Activated naive CD4-positive, alpha-beta T cell treated with anti-CD3 and anti-CD28 coated beads, Interleukin-2, amount 50 U/mL, for 16 hours (primary cell): ENCODE measurements around the gene RAB11A.
A peak's percentile ranks its signal among the peaks of the same experiment; 100 is the strongest.

Experiments used
- DNase-seq: peaks from one replicate; pipeline ENCODE4 v3.0.0-alpha.2; 2020

Gene RAB11A

DNA sequence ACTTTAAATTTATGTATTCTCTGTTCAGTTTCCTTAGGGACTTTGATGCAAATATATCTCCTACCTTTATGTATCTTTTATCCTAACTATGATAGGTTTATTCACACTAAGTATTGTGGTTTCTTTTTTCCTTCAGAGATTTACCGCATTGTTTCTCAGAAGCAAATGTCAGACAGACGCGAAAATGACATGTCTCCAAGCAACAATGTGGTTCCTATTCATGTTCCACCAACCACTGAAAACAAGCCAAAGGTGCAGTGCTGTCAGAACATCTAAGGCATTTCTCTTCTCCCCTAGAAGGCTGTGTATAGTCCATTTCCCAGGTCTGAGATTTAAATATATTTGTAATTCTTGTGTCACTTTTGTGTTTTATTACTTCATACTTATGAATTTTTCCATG is 18.3 kb downstream of the RAB11A start:
- DNase-seq = no peak

GRCh38 chr15:65888981-65889380 is 19.7 kb downstream of the RAB11A start:
- peak; percentile 20 for DNase-seq

GRCh38 chr15:65893060-65893459 is 23.8 kb downstream of the RAB11A start:
- no peak for DNase-seq

- no peak for DNase-seq
Measured at GRCh38 chr15:65896236-65896635, 26.9 kb downstream of the RAB11A start.

DNA sequence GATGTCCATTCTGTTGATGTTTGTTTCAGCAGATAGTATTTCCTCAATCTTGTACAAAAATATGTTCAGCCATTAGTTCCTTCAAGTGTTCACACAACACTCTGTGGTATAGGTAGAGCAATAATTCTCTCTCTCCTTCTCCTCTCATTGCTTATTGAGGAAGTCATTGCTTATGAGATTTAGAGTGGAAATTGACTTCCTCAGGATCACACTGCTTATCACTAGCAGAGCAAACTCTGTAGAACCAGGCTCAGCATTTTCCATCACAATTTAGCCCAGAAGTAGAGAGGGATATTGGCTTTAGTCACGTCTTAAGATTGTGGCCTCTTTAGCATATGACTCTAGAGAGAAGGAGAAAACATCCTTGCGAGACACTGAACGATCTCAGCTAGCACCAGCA is 31.2 kb downstream of the RAB11A start:
- DNase-seq = no peak

DNA sequence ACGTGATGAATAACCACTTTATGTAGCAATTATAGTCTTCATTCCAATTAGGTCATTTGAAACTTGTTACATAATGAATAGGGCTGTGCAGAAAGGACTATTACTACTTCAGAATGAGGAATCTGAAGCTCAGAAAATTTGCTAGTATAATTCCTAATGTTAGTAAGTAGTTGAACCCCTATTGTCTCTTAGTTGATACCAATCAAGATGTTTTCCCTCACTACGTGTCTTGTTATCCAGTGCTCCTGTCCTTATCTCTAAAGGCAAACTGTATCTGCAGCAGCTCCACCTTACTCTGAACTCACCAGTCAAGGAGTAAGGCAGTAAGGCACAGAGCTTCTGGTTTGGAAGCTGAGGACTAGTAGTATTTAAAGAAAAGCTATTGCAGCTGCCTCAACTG is 32.0 kb downstream of the RAB11A start:
- DNase-seq = no peak

DNA sequence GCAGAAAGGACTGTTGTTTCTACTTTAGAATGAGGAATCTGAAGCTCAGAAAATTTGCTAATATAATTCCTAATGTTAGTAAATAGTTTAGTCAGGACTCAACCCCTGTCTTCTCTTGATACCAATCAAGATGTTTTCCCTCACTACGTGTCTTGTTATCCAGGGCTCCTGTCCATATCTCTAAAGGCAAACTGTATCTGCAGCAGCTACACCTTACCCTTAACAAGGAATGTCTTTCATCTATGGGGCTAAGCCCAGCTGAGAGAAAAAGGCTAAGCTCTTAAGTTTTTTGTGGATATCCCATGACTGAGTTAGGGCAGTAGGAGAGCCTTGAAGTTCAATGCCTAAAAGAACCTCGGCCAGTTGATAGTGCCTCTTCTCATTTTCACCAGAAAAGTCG is 32.5 kb downstream of the RAB11A start:
- DNase-seq = no peak

DNA sequence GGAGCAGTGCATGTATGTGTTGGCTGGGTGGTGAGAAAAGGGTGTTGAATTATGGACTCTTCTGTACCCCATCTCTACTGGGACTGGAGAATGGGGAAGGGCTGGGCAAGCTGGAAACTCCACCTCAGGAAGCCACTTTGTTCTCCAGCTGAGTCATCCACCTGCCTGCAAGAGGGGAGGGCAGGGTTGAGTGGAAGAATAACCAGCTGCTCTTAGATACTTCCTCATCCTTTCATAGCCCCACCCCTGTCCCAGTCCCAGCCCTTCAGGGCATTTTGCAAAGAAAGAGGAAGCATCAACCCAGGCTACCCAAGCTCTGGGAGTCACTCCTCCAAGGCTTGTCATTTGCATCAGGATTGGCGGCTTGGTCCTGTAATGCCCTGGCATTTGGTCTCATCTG is 33.1 kb downstream of the RAB11A start:
- no peak for DNase-seq

GRCh38 chr15:65903296-65904073 is 34.2 kb downstream of the RAB11A start:
- DNase-seq = no peak

DNA sequence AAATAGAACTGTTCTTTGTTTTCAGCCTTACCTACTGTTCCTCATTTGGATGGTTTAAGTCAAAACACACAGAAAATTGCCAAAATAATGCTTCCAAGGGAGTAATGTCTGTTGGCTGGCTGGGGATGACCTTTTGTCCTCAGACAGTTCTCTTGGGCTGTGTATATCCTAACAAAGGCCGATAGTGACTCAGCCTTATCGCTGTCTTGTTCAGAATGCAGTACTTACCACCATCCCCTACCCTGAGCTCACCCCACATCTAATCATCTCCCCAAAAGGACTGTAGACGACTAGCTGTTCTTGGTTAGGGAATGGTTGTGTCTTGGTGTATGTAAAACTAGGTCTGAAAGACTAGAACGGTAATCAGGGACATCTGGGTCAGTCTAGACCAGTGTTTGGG is 35.0 kb downstream of the RAB11A start:
- no peak for DNase-seq

- DNase-seq = no peak
Measured at GRCh38 chr15:65906396-65906795, 37.1 kb downstream of the RAB11A start.

DNA sequence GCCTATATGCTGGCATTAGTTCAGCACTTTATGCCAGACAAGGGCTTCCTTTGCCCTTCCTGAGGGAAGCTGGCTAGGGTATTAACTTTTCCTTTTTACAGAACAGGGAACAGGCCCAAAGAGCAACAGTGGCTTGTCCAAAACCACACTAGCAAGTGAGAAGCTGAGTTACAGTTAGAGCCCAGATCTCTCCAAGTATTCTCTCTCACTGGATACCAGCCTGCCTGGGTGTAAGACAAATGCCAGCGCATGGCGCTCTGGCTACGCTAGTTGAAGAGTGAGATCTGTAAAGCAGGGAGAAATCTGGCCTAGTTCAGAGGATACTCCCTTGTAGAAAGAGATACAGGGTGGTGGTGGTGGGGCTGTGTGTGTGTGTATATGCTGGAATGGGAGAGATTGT is 38.4 kb downstream of the RAB11A start:
- no peak for DNase-seq

- DNase-seq = no peak
Measured at GRCh38 chr15:65908876-65909275, 39.6 kb downstream of the RAB11A start.

DNA sequence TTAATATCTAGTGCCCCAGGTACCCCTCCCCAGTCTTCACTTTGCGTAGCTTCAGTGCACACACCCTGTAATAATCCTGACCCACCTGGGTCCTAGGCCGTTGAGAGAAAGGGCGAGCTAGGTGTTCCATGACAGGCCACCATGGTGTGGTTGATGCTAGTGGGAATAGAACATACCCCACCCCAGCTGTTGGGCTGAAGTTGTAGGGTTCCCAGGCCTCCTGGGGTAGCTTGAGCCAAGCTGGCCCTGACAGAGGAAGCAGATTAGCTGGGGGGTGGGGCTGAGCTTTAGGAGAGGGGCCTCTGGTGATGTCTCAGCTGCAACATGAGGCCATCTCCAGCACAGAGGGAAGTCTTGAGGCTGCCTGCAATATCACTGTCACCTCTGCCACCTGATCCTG is 40.5 kb downstream of the RAB11A start:
- no peak for DNase-seq

DNA sequence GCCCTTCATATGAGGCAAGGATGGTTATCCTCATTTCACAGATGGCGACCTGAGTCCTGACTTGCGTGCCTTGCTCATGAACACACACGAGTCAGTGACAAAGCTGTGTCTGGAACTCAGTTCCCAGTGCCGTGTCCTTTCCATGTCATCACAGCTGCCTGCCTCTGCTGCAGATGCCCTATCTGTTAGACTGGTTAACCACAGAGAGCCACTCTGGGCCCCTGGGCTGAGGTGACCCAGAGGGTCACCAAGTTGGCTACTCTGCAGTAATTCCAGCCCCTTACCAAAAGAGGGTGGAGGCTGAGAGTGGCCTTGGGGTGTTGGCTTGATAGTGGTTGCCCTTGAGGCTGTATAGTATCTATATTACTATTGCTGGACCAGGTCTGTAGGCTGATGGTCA is 41.0 kb downstream of the RAB11A start:
- no peak for DNase-seq

DNA sequence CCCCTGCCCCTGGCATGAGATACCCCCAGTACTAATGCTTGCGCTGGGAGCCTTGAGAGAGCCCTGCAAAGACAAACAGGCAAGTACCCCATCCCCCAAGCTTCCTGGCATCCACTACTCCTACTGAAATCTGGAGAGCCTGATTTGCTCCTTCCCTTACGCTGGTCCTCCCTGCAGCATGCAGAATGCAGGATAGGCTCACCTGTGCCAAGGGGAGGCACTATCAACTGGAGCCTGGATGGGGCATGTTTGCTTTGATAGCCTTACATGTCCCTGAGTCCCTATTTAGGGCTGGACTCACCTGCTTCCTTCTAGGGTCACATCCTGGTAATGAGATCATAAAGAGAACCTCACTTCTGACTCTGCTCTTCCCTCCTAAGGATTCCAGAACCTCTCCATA is 42.9 kb downstream of the RAB11A start:
- no peak for DNase-seq

GRCh38 chr15:65913631-65914199 is 44.4 kb downstream of the RAB11A start:
- no peak for DNase-seq

GRCh38 chr15:65914386-65914785 is 45.1 kb downstream of the RAB11A start:
- DNase-seq = no peak

DNA sequence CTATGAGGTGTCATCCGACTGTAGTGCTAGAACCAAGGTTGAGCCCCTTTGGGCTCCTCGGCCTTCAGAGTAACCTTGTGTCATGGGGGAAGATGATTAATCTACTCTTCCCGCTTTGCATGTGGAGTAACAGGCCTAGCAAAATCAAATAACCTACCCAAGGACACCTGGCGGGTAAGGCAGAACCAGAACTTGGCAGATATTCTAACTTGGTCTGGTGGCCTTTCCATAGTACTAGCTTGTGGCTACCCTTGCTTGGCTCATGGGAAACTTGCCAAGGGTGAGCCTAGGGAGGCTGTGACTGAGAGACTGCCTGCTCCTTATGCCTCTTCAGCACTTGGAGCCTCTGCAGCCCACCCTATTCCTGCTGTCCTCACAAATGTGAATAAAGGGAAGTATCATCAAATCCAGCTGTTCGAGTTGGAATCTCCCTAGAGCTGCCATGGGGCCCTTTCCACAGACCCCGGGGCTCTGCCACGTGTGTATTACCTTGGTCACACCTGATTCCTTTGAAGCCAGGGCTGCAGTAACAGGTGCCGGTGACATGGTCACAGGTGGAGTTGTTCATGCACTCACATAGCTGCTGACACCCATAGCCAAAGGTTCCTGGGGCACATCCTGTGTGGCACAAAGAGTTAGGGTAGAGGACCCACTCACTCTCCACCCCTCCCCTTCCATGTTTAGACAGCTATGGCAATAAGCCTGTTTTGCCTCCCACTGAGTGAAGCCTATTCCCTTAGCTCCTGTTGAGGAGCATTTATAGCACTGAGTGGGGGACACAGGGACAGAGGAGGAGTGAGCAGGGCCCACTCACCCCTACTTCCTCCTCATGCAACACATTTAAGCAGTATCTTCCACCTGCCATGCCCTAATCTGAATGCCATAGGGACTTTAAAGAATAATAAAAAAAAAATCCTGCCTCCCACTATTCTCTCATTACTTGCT is 46.0 kb downstream of the RAB11A start:
- DNase-seq = no peak

DNA sequence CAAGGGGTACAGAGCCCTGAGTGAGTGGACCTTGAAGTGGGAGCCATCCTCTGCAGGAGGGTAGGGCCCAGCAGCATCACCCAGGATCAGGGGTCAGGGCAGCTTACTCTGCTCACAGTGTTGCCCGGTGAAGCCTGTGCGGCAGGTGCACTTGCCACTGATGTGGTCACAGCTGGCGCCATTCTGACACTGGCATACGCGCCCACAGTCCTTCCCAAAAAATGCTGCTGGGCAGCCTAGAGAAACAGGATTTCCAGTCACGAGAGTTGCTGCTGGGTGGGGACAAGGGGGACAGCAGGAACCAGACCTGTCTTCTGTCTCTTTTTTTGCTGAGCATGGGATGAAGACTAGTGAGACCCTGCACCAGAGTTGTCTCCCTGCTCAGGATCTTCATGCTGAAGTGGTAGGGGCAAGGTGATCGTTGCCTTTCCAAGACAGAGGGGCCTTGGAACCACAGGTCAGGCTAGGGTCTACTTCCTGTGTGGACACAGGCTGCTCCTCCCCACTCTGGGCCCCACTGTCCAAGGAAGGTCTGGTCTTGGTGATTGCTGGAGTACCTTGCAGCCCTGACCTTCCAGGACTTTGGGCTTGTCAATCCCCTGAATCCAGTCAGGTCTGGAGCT is 46.9 kb downstream of the RAB11A start:
- no peak for DNase-seq

DNA sequence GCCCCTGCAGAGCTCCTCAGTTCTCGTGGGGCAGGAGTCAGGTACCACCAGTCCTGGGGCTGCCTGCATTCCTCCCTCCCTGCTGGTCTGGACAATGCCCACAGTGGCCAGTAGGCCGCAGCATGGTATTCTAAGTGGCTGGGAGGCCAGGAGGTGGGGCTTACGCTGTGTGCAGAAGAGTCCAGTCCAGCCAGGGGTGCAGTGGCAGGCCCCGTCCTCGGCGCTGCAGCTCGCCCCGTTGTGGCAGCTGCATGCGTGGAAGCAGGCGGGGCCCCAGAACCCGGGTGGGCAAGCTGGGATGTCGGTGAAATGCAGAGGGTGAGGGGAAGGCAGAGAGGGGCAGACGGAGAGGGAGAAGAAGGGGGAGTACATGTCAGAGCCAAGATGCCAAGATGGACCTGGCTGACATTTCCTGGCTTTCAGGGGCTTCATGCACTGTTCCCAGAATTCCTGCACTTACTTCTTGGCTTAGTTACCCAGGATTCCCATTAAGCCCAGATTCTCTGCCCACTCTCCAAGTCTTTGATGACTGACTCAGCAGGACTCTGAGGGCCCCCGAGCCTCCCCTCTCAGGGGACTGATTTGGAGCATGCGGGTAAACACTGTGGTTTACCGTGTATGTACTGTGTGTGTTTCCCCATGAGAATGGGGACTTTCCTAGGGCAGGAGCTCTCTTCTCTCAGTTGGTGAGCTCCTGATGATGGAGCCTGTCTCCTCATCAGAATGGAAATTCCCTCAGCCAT is 47.5 kb downstream of the RAB11A start:
- peak; percentile 29 for DNase-seq

- DNase-seq = no peak
Measured at GRCh38 chr15:65917407-65917756, 48.1 kb downstream of the RAB11A start.

- DNase-seq = no peak
Measured at GRCh38 chr15:65917936-65918335, 48.6 kb downstream of the RAB11A start.
